ENCODE results near the gene PAM. TPM values are rescaled to one million over a fixed set of nuclear protein-coding genes. Genes with fewer than 3 reads are reported as not detected.

Gene PAM
- total RNA-seq, 2 experiments from 2014 or later = not detected

DNA sequence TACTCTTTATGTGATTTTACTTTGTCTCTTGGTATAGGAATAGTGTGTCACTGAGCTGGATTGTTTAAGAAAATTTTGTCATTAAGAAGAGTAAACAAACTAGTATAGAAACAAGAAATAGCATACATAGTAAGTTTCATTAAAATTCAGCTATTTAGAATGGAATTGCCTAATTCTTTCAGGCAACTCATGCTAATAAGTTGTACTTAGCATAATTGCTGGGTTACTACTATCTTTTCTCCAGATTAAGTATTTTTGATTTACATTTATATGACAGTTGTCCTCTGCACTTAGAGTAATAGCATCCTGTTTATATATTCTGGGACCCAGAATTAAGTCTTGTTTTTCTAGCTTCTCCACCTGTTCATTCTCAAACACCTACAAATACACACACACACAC, 85.9 kb downstream of the PAM start:
- Histone ChIP-seq H3K9me3 (ENCODE audit: low read length) (no peaks in the 10 kb centered on the region), H2AFZ (ENCODE audit: low read length) (no peak overlapping the region), H3K9me2 (ENCODE audit: insufficient read depth, low read length) (no peaks in the 10 kb centered on the region), H3K27ac (ENCODE audit: low read depth, low read length, poor library complexity, severe bottlenecking) (no peak overlapping the region), H3K36me3 (ENCODE audit: insufficient read depth, low read length) (no peaks in the 10 kb centered on the region), H3K4me3 (ENCODE audit: low read depth, low read length, poor library complexity, severe bottlenecking) (no peak overlapping the region), H3K4me1 (ENCODE audit: insufficient read depth, low read length, poor library complexity, severe bottlenecking) (no peaks in the 10 kb centered on the region), H4K20me1 (ENCODE audit: insufficient read depth, low read length) (no peaks in the 10 kb centered on the region), H3K79me2 (ENCODE audit: insufficient read depth, low read depth, low read length) (no peaks in the 10 kb centered on the region), H3K4me2 (ENCODE audit: low read length) (no peak overlapping the region)
- no TSS peak for BruUV-seq (replicated peaks)
- TF ChIP-seq CTCF (conservative IDR thresholded peaks at IDR 0.05; ENCODE audit: low read length) = no peak
- TF ChIP-seq EZH2phosphoT487 (IDR thresholded peaks at IDR 0.05; ENCODE audit: borderline replicate concordance, low read depth, low read length) = no peak
- ChIA-PET POLR2A (interaction anchor here (0.6 to 1.0 kb wide), 2 partner anchors 18 to 34 kb away, joined by 3 read pairs; no protein-coding TSS in a partner anchor), CTCF (ENCODE audit: unreplicated experiment) (no interaction called here)
- DNase-seq (ENCODE audit: low spot score) = no peak
- intact Hi-C loops (cut with micrococcal nuclease; ENCODE audit: unreplicated experiment) = no loop called here

DNA sequence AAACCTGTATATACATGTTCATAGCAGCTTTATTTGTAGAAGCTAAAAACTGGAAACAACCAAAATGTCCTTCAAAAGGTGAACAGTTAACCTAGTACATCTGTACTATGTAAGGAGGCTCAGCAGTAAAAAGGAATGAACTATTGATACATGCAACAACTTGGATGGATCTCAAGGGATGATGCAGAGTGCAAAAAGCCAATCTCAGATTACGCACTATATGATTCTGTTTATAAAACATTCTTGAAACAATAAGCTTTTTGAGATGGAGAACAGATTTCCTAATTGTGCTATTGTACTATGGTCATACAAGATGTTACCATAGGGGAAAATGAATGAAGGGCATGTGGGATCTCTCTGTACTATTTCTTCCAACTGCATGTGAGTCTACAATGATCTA, 88.9 kb downstream of the PAM start:
- Histone ChIP-seq H3K4me2 (ENCODE audit: low read length) (no peak overlapping the region), H3K4me3 (ENCODE audit: low read depth, low read length, poor library complexity, severe bottlenecking) (no peak overlapping the region), H3K79me2 (ENCODE audit: insufficient read depth, low read depth, low read length) (no peaks in the 10 kb centered on the region), H3K36me3 (ENCODE audit: insufficient read depth, low read length) (no peaks in the 10 kb centered on the region), H4K20me1 (ENCODE audit: insufficient read depth, low read length) (no peaks in the 10 kb centered on the region), H3K27ac (ENCODE audit: low read depth, low read length, poor library complexity, severe bottlenecking) (no peak overlapping the region), H3K4me1 (ENCODE audit: insufficient read depth, low read length, poor library complexity, severe bottlenecking) (no peaks in the 10 kb centered on the region), H2AFZ (ENCODE audit: low read length) (no peak overlapping the region), H3K9me3 (ENCODE audit: low read length) (no peaks in the 10 kb centered on the region), H3K9me2 (ENCODE audit: insufficient read depth, low read length) (no peaks in the 10 kb centered on the region)
- TF ChIP-seq EZH2phosphoT487 (IDR thresholded peaks at IDR 0.05; ENCODE audit: borderline replicate concordance, low read depth, low read length) (no peak), CTCF (conservative IDR thresholded peaks at IDR 0.05; ENCODE audit: low read length) (no peak)
- BruUV-seq (replicated peaks) = no TSS peak
- intact Hi-C loops (cut with micrococcal nuclease; ENCODE audit: unreplicated experiment) = no loop called here
- CTCF ChIA-PET (ENCODE audit: unreplicated experiment) = no interaction called here
- POLR2A ChIA-PET = interaction anchor here (0.9 to 1.2 kb wide), 3 partner anchors 13 to 32 kb away, joined by 3 read pairs; no protein-coding TSS in a partner anchor
- no peak for DNase-seq (ENCODE audit: low spot score)

- no peak overlapping the region for H3K4me3 ChIP-seq (ENCODE audit: low read depth, low read length, poor library complexity, severe bottlenecking)
- no peak overlapping the region for H2AFZ ChIP-seq (ENCODE audit: low read length)
- CTCF ChIA-PET (ENCODE audit: unreplicated experiment) = no interaction called here
- no peak for TF ChIP-seq CTCF (conservative IDR thresholded peaks at IDR 0.05; ENCODE audit: low read length)
- no peak for TF ChIP-seq EZH2phosphoT487 (IDR thresholded peaks at IDR 0.05; ENCODE audit: borderline replicate concordance, low read depth, low read length)
- H3K9me3 ChIP-seq (ENCODE audit: low read length) = no peaks in the 10 kb centered on the region
- BruUV-seq (replicated peaks) = no TSS peak
- H3K79me2 ChIP-seq (ENCODE audit: insufficient read depth, low read depth, low read length) = no peaks in the 10 kb centered on the region
- no peaks in the 10 kb centered on the region for H4K20me1 ChIP-seq (ENCODE audit: insufficient read depth, low read length)
- no peak for DNase-seq (ENCODE audit: low spot score)
- POLR2A ChIA-PET = interaction anchor here (0.5 to 1.9 kb wide), 4 partner anchors 10 to 19 kb away, joined by 3 to 4 read pairs (median 4); no protein-coding TSS in a partner anchor
- H3K4me1 ChIP-seq (ENCODE audit: insufficient read depth, low read length, poor library complexity, severe bottlenecking) = no peaks in the 10 kb centered on the region
- no peak overlapping the region for H3K4me2 ChIP-seq (ENCODE audit: low read length)
- no peaks in the 10 kb centered on the region for H3K9me2 ChIP-seq (ENCODE audit: insufficient read depth, low read length)
- intact Hi-C loops (cut with micrococcal nuclease; ENCODE audit: unreplicated experiment) = no loop called here
- H3K36me3 ChIP-seq (ENCODE audit: insufficient read depth, low read length) = no peaks in the 10 kb centered on the region
- no peak overlapping the region for H3K27ac ChIP-seq (ENCODE audit: low read depth, low read length, poor library complexity, severe bottlenecking)
These were observed 89.9 kb downstream of the PAM start for GRCh38 chr5:102845041-102845440.

Measured in OCI-LY7 (cell line).